ENCODE data around the gene ADH7. TPM values are rescaled to one million over a fixed set of nuclear protein-coding genes. Genes with fewer than 3 reads are reported as not detected.

The ADH7 gene
- total and polyA plus RNA-seq, 2 of the 4 experiments (the other 2 are of a cell fraction), result not detected

- no peaks in the 10 kb centered on the region for H4K20me1 ChIP-seq (ENCODE audit: insufficient read depth, low read length)
- no peaks in the 10 kb centered on the region for H3K36me3 ChIP-seq (ENCODE audit: control insufficient read depth, insufficient read depth, low read length)
- peak overlapping the region; percentile 1; the same call in 1 of the 2 replicates for H3K9ac ChIP-seq (ENCODE audit: low read depth, low read length)
- peak overlapping the region; percentile 83 for H4K5ac ChIP-seq (ENCODE audit: low read depth, low read length)
- no peak overlapping the region for H3K4me2 ChIP-seq (ENCODE audit: low read depth, low read length)
- no CpG with 5 or more reads among the region's 1 CpG for WGBS, 2 experiments (ENCODE audit: extremely low coverage in 2 of 2, insufficient read length in 1 of 2)
- H3K23ac ChIP-seq (ENCODE audit: low read depth, low read length), result peak overlapping the region; percentile 91
- peak; percentile 71 for DNase-seq
- H3K27me3 ChIP-seq (ENCODE audit: control insufficient read depth, insufficient read depth, low read length), result no peaks in the 10 kb centered on the region
- H4K8ac ChIP-seq (ENCODE audit: low read depth in 2 of 2, low read length in 2 of 2), result peak overlapping the region; percentile 57 to 94
- ATAC-seq (ENCODE audit: low read depth), result peak; percentile 35
- H2BK20ac ChIP-seq (ENCODE audit: low read depth, low read length), result peak overlapping the region; percentile 99
- peak overlapping the region; percentile 99 for H3K4ac ChIP-seq (ENCODE audit: low read depth, low read length)
- H3K18ac ChIP-seq (ENCODE audit: low read depth, low read length), result peak overlapping the region; percentile 89
- peaks cover 2% of the 10 kb centered on the region; the same call in 1 of the 2 replicates for H3K9me3 ChIP-seq (ENCODE audit: control insufficient read depth, insufficient read depth, low read length)
- peak overlapping the region; percentile 99 for H3K14ac ChIP-seq (replicated peaks; ENCODE audit: low read depth, low read length)
- in situ Hi-C loops (cut with MboI; ENCODE audit: low sequenced_read_pairs), result no loop called here
- no peak overlapping the region for H3K4me3 ChIP-seq (ENCODE audit: insufficient read depth, low read depth, low read length)
- BruUV-seq (replicated peaks), result no TSS peak
- H3K9me1 ChIP-seq (ENCODE audit: insufficient read depth, low read length), result peaks cover 9% of the 10 kb centered on the region
- peak overlapping the region; percentile 98 for H4K91ac ChIP-seq (ENCODE audit: insufficient read depth, low read depth, low read length)
- H3K27ac ChIP-seq (ENCODE audit: insufficient read depth, low read length), result peak overlapping the region; percentile 95; the same call in 1 of the 2 replicates
- dilution Hi-C loops (cut with HindIII; ENCODE audit: low sequenced_read_pairs, unreplicated experiment), result no loop called here
- peak overlapping the region; percentile 85 for H3K56ac ChIP-seq (ENCODE audit: extremely low read depth, insufficient read depth, low read length)
- H3K4me1 ChIP-seq (ENCODE audit: control insufficient read depth, insufficient read depth, low read length), result peaks cover 15% of the 10 kb centered on the region
- peak overlapping the region; percentile 59 for H2AFZ ChIP-seq (replicated peaks; ENCODE audit: low read length, poor library complexity)
- peak overlapping the region; percentile 75; the same call in 2 of the 3 replicates for H2BK15ac ChIP-seq (ENCODE audit: low read depth, low read length)
- peak overlapping the region; percentile 87 for H2AK5ac ChIP-seq (ENCODE audit: low read depth, low read length)
- ChIA-PET CTCF (interaction anchor here (0.8 to 1.8 kb wide), 2 partner anchors 181 to 732 kb away, joined by 3 to 6 read pairs; no protein-coding TSS in a partner anchor), POLR2A (ENCODE audit: unreplicated experiment) (no interaction called here)
- H2BK120ac ChIP-seq (ENCODE audit: low read depth, low read length), result peak overlapping the region; percentile 99
- H3K79me1 ChIP-seq (ENCODE audit: low read depth in 1 of 2, low read length in 2 of 2), result no peaks in the 10 kb centered on the region
- peak overlapping the region; percentile 89 for H2AK9ac ChIP-seq (replicated peaks; ENCODE audit: low read depth, low read length, poor library complexity)
- intact Hi-C loops (cut with micrococcal nuclease), result loop anchor here (2.0 to 5.0 kb wide), 2 partner anchors 22 to 56 kb away; no protein-coding TSS in a partner anchor
- H2BK5ac ChIP-seq (ENCODE audit: low read depth, low read length, poor library complexity, severe bottlenecking), result peak overlapping the region; percentile 98
- no peak for TF ChIP-seq RFX5 (IDR thresholded peaks at IDR 0.05; ENCODE audit: low read depth, low read length)
- TF ChIP-seq BHLHE40 (IDR thresholded peaks at IDR 0.05; ENCODE audit: low read depth, low read length), result no peak
- no peak for TF ChIP-seq CHD1 (IDR thresholded peaks at IDR 0.05; ENCODE audit: low read depth, low read length)
- no peak for TF ChIP-seq NFE2L2 (IDR thresholded peaks at IDR 0.05; ENCODE audit: low read depth, low read length)
- TF ChIP-seq MAFK (IDR thresholded peaks at IDR 0.05; ENCODE audit: low read depth, low read length), result no peak
- no peak for TF ChIP-seq MXI1 (IDR thresholded peaks at IDR 0.05; ENCODE audit: borderline replicate concordance, low read depth, low read length)
- TF ChIP-seq FOS (IDR thresholded peaks at IDR 0.05; ENCODE audit: low read depth, low read length), result no peak
- TF ChIP-seq MAZ (IDR thresholded peaks at IDR 0.05; ENCODE audit: borderline replicate concordance, low read depth, low read length), result no peak
- TF ChIP-seq POLR2A (IDR thresholded peaks at IDR 0.05; ENCODE audit: low read depth, low read length), result no peak
- no peak for TF ChIP-seq USF2 (IDR thresholded peaks at IDR 0.05; ENCODE audit: low read depth, low read length)
- no peak for TF ChIP-seq RAD21 (IDR thresholded peaks at IDR 0.05; ENCODE audit: low read length)
- TF ChIP-seq CEBPB (IDR thresholded peaks at IDR 0.05; ENCODE audit: low read depth, low read length), result no peak
- no peak for TF ChIP-seq RCOR1 (IDR thresholded peaks at IDR 0.05; ENCODE audit: insufficient replicate concordance, low read length)
- TF ChIP-seq, protein P1, sequence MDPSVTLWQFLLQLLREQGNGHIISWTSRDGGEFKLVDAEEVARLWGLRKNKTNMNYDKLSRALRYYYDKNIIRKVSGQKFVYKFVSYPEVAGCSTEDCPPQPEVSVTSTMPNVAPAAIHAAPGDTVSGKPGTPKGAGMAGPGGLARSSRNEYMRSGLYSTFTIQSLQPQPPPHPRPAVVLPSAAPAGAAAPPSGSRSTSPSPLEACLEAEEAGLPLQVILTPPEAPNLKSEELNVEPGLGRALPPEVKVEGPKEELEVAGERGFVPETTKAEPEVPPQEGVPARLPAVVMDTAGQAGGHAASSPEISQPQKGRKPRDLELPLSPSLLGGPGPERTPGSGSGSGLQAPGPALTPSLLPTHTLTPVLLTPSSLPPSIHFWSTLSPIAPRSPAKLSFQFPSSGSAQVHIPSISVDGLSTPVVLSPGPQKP (IDR thresholded peaks at IDR 0.05; ENCODE audit: borderline replicate concordance, low read depth, low read length), result no peak
- no peak for TF ChIP-seq SMC3 (IDR thresholded peaks at IDR 0.05; ENCODE audit: low read depth, low read length)
These were observed 52.3 kb downstream of the ADH7 start for GRCh38 chr4:99382745-99383360.
